Subcutaneous adipose tissue (tissue), 4 donors: ENCODE measurements around the gene HTR7. TPM values are rescaled to one million over a fixed set of nuclear protein-coding genes. Genes with fewer than 3 reads are reported as not detected.

ENCODE experiments used
- CTCF ChIP-seq: fragments of 450-650 bp; IDR thresholded peaks from one replicate; pipeline ENCODE4 v1.5.1; 2016; ENCODE audit warnings: low read depth, mild to moderate bottlenecking, control low read depth, antibody characterized with exemption, moderate library complexity
- total RNA-seq, 4 donors: library from RNA; depleted of rRNA; stranded (reverse); fragments of >200 nt; gene quantifications; one replicate each; pipeline ENCODE4 v1.1.0, GENCODE V29; 2016

HTR7 gene
- total RNA-seq, 4 donors from 2014 or later, result 0.65 to 2.9 (median 1.0) TPM

- no peak for TF ChIP-seq CTCF
Observed at GRCh38 chr10:90784771-90785170, 73.1 kb downstream of the HTR7 start.

- no peak for TF ChIP-seq CTCF
Observed at GRCh38 chr10:90780488-90780887, 77.4 kb downstream of the HTR7 start.

- no peak for TF ChIP-seq CTCF
Observed at GRCh38 chr10:90779548-90779947, 78.3 kb downstream of the HTR7 start.

GRCh38 chr10:90777621-90778020 lies 80.2 kb downstream of the HTR7 start:
- TF ChIP-seq CTCF, result no peak

- no peak for TF ChIP-seq CTCF
Observed at GRCh38 chr10:90775351-90776028, 82.3 kb downstream of the HTR7 start.

- TF ChIP-seq CTCF, result no peak
Observed at GRCh38 chr10:90769946-90770841, 87.6 kb downstream of the HTR7 start.
